Measurements from ENCODE around the gene CPED1.
"Not testable (repeated sequence)": the region's sequence is repeated elsewhere in the genome, so short reads cannot be mapped to it uniquely, and the experiment has no call there.

The CPED1 gene

GRCh38 chr7:121271916-121272315, 283.4 kb downstream of the CPED1 start:
- DNase-seq = no peak

- DNase-seq = no peak
Measured at GRCh38 chr7:121272676-121273075, 284.2 kb downstream of the CPED1 start.

DNA sequence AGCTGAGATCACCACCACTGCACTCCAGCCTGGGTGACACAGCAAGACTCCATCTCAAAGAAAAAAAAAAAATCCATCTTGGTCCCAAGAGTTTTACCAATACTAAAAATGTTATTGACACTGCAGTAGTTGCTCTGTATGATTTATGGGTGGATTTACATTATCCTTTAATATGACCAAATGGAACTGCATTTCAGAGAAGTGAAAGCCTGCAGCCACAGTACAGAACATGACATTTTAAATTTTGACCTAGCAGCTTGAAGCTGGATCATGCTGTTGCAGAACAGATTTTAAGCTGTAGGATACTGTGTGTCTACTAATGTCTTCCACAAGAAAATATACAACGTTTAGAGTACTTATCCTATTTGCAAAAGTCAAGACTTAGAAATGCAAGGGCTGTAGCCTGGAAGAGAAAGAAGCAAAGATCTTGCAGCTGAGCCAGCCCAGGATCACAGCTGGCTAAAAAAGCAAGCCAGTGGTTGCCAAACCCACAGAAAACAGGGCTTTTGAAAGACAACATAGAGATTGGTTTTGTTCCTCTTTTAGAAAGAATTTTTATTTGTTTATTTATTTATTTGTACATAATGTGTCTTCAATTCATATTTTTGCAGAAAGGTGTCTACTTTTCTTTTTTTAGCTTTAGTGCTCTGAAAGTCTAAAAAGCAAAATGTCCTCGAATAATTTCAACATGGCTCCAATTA, 285.1 kb downstream of the CPED1 start:
- no peak for DNase-seq

- no peak for DNase-seq
Measured at GRCh38 chr7:121274467-121274866, 286.0 kb downstream of the CPED1 start.

DNA sequence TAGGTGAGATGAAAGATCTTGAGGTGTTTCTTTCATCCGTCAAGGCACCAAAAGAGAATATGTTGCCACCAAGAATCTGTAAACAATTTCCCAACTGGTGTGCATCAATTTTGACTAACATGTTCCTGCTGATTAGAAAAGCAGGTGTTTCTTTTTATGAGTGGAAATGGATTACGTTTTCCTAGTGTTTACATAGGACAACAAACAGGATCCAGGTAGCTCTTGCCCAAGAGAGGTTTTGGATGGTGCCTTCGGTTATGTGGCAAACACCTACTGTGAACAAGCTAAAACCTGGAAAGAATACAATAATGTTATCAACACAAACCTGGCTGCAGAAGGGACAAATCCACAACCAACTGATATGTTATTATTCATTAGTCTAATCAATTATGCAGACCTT, 286.7 kb downstream of the CPED1 start:
- DNase-seq = no peak

GRCh38 chr7:121276313-121276712, 287.8 kb downstream of the CPED1 start:
- no peak for DNase-seq

DNA sequence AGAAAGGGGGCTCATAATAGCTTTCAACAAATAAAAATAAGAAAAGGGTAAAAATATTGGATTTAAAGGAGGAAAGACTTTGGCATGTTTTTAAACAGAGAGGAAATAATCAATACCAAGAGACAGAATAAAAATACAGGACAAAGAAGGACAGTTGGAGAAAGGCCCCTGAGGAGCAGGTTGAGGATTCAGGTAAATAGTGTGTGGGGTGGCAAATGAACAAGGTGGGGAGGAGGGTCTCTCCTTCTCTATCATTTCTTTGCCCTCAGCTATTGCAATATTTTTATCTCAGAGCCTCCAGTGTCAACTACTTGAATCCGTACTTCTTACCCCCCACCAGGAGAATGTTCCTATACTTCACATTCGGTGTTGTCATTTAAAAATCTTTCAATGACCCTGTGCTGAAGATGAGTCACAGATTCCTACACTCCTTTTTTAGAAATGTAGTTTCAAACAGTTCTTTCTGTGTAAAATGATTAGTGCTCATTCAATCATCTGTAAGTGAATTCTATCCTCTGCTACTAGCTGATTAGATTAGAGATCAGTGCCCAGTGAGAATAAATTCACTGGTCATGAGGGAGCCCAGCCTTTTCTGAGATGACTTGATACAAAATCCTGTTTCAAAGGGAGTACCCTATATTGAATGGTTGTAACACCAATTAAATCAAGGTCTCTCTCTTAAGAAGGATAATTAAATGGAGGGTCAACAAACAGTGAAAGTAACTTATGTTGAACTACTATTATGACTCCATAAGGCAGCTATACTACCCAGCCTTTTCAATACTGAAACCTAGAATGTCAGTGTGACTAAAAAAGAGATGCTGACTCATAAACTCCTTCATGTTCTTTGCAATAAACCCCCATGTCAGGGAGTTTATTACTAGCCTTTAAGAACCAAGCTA, 289.9 kb downstream of the CPED1 start:
- DNase-seq = no peak

DNA sequence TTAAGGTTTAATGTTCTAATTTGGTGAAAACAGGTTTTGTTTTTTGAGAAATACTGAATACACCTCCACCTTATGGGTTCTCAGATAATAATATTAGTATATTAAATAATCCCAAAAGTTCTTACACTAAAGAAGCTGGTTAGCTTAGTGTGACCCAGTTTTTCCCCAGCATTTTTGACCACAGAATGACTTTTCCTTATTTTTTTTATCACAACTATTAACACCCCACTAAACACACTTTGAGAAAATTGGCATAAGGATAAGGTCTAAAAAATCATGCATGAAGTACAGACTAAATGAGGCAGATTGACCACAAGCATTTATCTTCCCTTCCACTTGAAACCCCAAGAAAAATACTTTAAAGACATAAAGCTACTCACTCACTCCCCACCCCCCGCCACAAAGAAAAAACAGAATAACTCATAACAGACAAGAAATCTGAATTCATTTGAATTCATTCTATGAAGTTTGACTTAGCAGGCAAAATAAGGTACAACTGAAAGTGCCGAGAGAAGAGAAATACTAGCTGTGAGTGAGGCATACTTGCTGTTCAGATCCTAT, 290.6 kb downstream of the CPED1 start:
- no peak for DNase-seq

DNA sequence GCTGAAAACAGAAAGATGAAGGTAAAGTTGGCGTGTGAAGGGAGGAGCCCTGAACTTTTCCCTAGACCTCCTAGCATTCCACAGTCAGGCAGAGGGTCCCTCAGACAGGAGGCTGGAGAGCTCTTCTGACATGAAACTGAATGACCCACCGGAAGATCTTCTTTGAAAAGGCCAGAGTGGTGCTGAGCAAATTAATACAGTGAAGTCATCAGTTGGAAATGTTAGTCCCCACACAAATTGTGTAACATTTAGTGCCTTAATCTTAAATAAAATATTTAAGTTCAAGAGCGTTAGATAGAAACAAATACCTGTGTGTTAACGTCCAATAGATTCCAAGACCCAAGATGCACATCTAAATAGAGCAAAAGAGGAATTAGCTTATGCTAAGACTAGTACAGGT, 291.3 kb downstream of the CPED1 start:
- DNase-seq = no peak

DNA sequence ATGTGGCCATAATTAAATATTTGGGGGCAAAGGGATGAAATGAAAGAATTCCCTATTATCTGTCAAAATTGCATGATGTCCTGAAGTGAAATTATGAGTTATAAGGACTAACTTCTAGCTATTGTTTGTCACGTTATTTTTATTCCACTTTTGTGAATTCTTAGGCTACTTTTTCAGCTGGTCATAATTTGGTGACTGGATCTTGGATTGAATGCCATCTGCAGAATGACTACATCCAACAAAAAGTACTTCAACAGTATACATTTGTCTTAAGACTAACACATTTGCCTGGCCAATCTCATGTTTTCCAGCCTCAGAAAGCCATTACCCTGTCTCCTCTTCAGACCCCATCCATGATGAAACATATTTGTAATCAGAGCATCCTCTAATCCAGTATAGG, 292.1 kb downstream of the CPED1 start:
- no peak for DNase-seq

DNA sequence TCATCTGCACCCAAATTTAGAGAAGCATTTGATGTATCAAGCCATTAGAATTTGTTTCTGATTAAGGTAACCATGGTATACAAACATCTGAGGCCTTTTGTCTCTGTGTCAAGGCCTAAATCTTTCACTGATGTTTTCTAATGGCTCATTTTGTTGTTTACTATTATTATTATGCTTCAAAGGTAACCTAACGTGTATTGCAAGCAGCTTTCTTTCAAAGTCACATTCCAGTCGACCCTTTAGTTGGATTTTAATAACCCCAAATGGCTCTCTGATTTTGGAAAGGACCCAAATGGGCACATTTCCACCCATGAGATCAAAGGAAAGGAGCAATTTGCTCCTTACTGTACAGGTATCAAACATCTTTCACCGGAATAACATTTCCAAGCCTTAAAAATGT, 293.6 kb downstream of the CPED1 start:
- DNase-seq = no peak

DNA sequence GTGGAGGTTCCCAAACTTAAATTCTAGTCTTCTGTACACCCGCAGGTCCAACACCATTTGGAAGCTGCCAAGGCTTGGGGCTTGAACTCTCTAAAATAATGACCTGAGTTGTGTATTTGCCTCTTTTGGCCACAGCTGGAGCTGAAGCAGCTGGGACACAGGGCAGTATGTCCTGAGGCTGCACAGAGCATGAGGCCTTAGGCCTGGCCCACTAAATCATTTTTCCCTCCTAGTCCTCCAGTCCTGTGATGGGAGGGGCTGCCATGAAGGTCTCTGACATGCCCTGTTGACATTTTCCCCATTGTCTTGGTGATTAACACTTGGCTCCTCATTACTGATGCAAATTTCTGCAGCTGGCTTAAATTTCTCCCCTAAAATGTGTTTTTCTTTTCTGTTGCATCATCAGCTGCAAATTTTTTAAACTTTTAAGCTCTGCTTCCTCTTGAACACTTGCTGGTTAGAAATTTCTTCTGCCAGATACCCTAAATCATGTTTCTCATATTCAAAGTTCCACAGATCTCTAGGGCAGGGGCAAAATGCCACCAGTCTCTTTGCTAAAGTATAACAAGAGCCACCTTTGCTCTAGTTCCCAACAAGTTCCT, 296.7 kb downstream of the CPED1 start:
- DNase-seq = no peak

GRCh38 chr7:121286186-121286585, 297.7 kb downstream of the CPED1 start:
- no peak for DNase-seq

GRCh38 chr7:121286742-121287734, 298.5 kb downstream of the CPED1 start:
- no peak for DNase-seq

DNA sequence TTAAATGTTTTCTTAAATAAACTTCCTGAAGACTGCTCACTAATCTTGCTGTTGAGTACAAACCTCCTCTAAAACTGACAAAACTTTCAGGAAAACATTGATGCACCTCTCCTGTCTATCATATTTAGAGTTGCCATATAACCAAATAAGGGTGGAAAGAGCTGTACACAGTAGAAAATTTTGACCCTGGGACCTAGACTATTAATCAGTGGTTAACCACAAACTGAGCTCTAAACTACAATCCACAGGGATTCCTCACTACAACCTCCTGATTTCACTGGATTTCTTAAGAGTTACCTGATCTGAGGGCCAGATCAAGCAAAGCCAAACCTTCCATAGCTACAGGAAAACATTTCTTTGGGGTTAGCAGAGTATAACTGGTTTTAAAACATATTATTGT, 300.4 kb downstream of the CPED1 start:
- DNase-seq = no peak

GRCh38 chr7:121289930-121290329, 301.4 kb downstream of the CPED1 start:
- DNase-seq = not testable (repeated sequence)

DNA sequence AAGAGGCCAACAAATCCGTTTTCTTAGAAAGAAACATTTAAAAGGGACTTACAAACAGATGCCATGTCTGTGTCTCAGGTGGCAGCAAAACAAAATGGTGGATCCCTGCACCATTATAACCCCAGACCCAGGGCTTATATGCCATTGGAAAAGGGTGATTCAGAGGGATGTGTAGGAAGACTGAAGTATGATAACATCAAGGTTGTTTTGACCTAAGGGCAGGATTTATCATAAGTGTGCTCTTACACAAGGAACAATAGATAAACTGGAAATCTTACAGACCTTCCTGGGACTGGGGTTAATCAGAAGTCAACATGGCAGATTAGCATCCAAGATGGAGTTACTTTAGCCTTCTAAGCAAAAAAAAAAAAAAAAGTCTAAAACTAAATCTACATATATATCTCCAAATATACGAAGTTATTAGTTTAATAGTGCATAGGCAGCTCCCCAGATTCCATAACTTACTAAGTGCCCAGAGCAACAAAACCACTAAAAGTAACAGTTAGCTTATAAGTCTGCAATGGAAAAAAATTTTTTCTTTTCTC, 306.0 kb downstream of the CPED1 start:
- DNase-seq = no peak

GRCh38 chr7:121297843-121298242, 309.3 kb downstream of the CPED1 start:
- no peak for DNase-seq

DNA sequence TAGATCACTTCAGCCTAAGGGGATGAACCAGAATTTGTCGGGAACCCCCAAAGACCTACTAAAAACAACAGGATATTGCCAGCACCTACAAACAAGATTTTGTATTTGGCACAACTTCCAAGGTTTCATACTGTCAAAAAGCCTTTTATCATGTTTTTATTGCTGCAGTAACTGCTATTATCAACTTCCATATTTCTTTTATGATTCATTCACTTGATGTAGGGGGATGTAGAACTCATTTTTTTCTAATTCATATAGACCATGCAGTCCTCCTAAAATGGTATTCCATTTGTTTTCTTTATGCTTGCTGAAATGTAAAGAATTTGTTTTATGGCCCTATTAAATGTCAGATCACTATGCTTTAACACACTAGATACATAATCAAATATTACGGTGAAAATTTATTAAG, 310.3 kb downstream of the CPED1 start:
- DNase-seq = no peak

DNA sequence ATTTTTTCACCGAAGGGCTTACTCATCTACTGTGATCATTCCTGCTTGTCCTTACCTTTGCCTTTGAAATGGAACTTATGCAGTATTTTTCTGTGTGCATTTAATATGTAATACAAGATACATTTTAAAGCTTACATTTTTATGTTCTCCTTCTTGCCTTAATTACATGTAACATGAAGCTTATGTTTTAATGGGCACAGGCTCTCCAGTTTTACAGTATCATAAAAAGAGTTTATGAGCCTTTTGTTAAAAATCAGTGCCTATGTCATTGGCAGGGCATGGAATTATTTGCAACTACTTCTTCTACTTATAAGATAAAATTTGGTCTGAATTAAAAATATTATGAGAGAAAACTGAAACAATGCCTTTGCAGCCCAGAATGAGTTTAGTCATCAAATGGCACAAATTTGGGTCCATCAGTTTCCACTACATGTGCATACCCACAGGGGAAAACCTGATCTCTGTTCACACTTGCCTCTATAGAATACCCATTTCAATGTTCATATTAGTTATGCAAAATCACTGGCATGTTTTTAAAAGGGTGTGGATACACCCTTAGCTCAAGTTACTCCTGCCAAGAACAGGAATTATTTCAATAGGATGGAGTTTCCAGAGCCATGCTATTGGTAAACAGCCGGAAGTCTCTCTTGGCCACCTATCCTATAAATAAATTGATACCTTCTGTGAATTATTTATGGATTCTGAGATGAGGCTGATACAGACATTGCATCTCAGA, 312.3 kb downstream of the CPED1 start:
- DNase-seq = no peak
